IPS DF 6.9 (cell line): ENCODE data around the gene PPP1R12C.

Source experiments
- DNase-seq: peaks from one replicate; pipeline ENCODE4 v3.0.0-alpha.2; 2013; ENCODE audit warnings: low read depth, low spot score
- H3K27ac ChIP-seq: one replicate; pipeline ENCODE4 v1.5.1; 2013; ENCODE audit warnings: low read length, control low read depth
- H3K27me3 ChIP-seq: 2 replicates; pipeline ENCODE4 v1.6.1; 2013; ENCODE audit warnings: mild to moderate bottlenecking, low read length; ENCODE audit not compliant: control insufficient read depth, insufficient read depth
- H3K36me3 ChIP-seq: 2 replicates; pipeline ENCODE4 v1.6.1; 2013; ENCODE audit warnings: low read length; ENCODE audit not compliant: control insufficient read depth, insufficient read depth
- H3K4me1 ChIP-seq: 2 replicates; pipeline ENCODE4 v1.6.1; 2013; ENCODE audit warnings: low read length; ENCODE audit not compliant: control insufficient read depth, insufficient read depth
- H3K4me3 ChIP-seq: 2 replicates; pipeline ENCODE4 v1.5.1; 2013; ENCODE audit warnings: mild to moderate bottlenecking, low read length
- H3K9me3 ChIP-seq: 2 replicates; pipeline ENCODE4 v1.6.1; 2013; ENCODE audit warnings: low read length, inconsistent platforms; ENCODE audit not compliant: control insufficient read depth, insufficient read depth
- WGBS: extraction: QIAGEN DNeasy Blood & Tissue Kit; methylation state at CpG from one replicate; pipeline ENCODE4 v1.1.7; 2013; ENCODE audit warnings: mixed read lengths, missing lambda C conversion rate; ENCODE audit not compliant: insufficient read length, insufficient coverage; 5-methylcytosine and 5-hydroxymethylcytosine counted together

Gene PPP1R12C

GRCh38 chr19:55096061-55096701, 21.3 kb downstream of the PPP1R12C start:
- peaks cover 5% of the 10 kb centered on the region; the same call in 1 of the 2 replicates for H3K4me1 ChIP-seq
- no peak overlapping the region for H3K27ac ChIP-seq
- WGBS = no CpG with 5 or more reads among the region's 23 CpGs
- peaks cover 4% of the 10 kb centered on the region; the same call in 1 of the 2 replicates for H3K36me3 ChIP-seq
- no peak overlapping the region for H3K4me3 ChIP-seq
- no peaks in the 10 kb centered on the region for H3K9me3 ChIP-seq
- H3K27me3 ChIP-seq = no peaks in the 10 kb centered on the region
- no peak for DNase-seq

- Histone ChIP-seq H3K4me3 (no peak overlapping the region), H3K9me3 (no peaks in the 10 kb centered on the region), H3K27ac (no peak overlapping the region), H3K4me1 (peaks cover 5% of the 10 kb centered on the region; the same call in 1 of the 2 replicates), H3K27me3 (no peaks in the 10 kb centered on the region), H3K36me3 (peaks cover 4% of the 10 kb centered on the region; the same call in 1 of the 2 replicates)
- DNase-seq = no peak
- no CpG with 5 or more reads among the region's 23 CpGs for WGBS
Measured at GRCh38 chr19:55095260-55096060, 22.0 kb downstream of the PPP1R12C start.

GRCh38 chr19:55094456-55095259, 22.8 kb downstream of the PPP1R12C start:
- no CpG with 5 or more reads among the region's 32 CpGs for WGBS
- no peak for DNase-seq
- H3K4me1 ChIP-seq = peaks cover 5% of the 10 kb centered on the region; the same call in 1 of the 2 replicates
- H3K9me3 ChIP-seq = no peaks in the 10 kb centered on the region
- H3K27ac ChIP-seq = no peak overlapping the region
- no peak overlapping the region for H3K4me3 ChIP-seq
- no peaks in the 10 kb centered on the region for H3K27me3 ChIP-seq
- H3K36me3 ChIP-seq = peaks cover 4% of the 10 kb centered on the region; the same call in 1 of the 2 replicates

GRCh38 chr19:55092423-55093318, 24.8 kb downstream of the PPP1R12C start:
- peaks cover 11% of the 10 kb centered on the region for H3K4me1 ChIP-seq
- H3K27ac ChIP-seq = no peak overlapping the region
- no peaks in the 10 kb centered on the region for H3K9me3 ChIP-seq
- no peaks in the 10 kb centered on the region for H3K27me3 ChIP-seq
- H3K4me3 ChIP-seq = peak overlapping the region; percentile 28; the same call in 1 of the 2 replicates
- DNase-seq = no peak
- peaks cover 4% of the 10 kb centered on the region; the same call in 1 of the 2 replicates for H3K36me3 ChIP-seq
- no CpG with 5 or more reads among the region's 49 CpGs for WGBS

DNA sequence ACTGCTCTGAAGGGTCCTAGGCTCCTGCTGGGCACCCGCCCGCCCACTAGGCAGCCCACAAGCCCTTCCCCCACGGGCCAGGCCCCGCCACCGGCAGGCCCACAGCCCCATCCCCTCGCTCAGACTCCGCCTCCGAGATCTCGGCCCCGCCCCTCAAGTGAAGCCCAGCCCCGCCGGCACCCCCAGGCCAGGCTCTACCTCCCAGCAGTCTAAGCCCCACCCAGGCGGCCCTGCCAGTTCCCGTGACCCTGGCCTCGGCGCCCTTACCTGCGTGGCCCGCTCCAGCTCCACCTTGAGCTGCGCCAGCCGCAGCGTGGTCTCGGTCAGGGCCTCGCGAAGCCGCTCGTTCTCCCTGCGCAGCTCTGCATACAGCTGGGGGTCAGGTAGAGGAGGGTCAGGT, 25.5 kb downstream of the PPP1R12C start:
- Histone ChIP-seq H3K27ac (no peak overlapping the region), H3K9me3 (no peaks in the 10 kb centered on the region), H3K27me3 (no peaks in the 10 kb centered on the region), H3K4me3 (peak overlapping the region; percentile 28; the same call in 1 of the 2 replicates), H3K4me1 (peaks cover 12% of the 10 kb centered on the region), H3K36me3 (peaks cover 4% of the 10 kb centered on the region; the same call in 1 of the 2 replicates)
- DNase-seq = no peak
- WGBS = no CpG with 5 or more reads among the region's 27 CpGs

DNA sequence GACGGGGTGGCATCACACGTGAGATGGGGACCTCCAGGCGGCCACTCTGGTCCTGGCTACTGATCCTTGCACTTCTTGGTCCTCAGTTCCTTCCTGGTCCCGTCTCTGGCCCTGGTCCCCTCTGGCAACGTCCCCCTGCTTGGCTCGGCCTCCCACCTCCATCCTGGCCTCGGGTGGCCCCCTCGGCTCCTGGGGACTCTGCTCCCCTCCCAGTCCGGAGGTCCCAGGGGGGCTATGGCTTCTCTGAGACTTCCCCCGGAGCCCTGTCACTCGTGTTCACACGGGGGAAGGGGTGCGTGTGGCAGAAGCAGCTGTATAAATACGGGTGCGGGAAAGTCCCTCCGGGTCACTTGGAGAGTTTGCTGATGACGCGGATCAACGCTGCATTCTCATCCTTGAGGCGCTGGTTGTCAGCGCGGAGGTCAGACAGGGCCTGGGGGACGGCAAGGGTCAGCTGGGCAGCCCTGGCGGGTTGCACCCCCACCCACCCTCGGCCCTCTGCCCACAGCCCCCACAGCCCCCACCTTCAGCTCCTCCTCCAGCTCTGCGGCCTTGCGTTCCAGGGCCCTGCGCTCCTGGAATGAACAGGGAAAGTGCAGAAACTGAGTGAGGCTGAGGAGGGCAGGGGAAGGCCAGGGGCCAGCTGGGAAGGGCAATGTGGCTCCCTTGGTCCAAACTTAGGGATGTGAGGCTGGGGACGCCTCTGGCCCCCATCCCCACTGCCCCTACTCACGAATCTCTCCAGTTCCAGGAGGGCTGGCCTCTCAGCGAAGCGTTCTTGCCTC, 26.1 kb downstream of the PPP1R12C start:
- no peaks in the 10 kb centered on the region for H3K9me3 ChIP-seq
- H3K36me3 ChIP-seq = peaks cover 4% of the 10 kb centered on the region; the same call in 1 of the 2 replicates
- H3K27me3 ChIP-seq = no peaks in the 10 kb centered on the region
- H3K4me3 ChIP-seq = no peak overlapping the region
- H3K4me1 ChIP-seq = peaks cover 12% of the 10 kb centered on the region
- DNase-seq = no peak
- WGBS = no CpG with 5 or more reads among the region's 32 CpGs
- no peak overlapping the region for H3K27ac ChIP-seq

DNA sequence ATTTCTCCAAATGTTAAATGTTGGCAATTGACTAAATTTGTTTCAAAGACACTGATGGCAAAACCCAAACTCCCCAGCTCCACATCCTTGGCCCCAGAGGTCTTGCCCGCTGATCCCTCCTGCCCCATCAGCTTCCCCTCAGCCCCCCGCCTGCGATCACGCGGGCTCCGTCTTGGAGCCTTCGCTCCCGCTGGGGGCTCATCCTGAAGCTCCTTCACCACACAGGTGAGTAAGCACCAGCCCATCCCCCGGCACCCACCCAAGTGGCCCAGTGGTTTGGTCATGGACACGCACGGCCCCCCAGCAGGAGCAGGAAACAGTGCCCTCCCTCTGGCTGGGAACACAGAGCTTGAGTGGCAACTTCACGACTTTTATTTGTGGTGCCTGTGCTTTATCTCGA, 26.9 kb downstream of the PPP1R12C start:
- Histone ChIP-seq H3K27ac (no peak overlapping the region), H3K27me3 (peaks cover 4% of the 10 kb centered on the region), H3K4me3 (no peak overlapping the region), H3K9me3 (no peaks in the 10 kb centered on the region), H3K36me3 (0 out of 2 replicates have a peak, but pooled peaks cover 4% of the 10 kb centered on the region), H3K4me1 (peaks cover 14% of the 10 kb centered on the region)
- no peak for DNase-seq
- no CpG with 5 or more reads among the region's 13 CpGs for WGBS

DNA sequence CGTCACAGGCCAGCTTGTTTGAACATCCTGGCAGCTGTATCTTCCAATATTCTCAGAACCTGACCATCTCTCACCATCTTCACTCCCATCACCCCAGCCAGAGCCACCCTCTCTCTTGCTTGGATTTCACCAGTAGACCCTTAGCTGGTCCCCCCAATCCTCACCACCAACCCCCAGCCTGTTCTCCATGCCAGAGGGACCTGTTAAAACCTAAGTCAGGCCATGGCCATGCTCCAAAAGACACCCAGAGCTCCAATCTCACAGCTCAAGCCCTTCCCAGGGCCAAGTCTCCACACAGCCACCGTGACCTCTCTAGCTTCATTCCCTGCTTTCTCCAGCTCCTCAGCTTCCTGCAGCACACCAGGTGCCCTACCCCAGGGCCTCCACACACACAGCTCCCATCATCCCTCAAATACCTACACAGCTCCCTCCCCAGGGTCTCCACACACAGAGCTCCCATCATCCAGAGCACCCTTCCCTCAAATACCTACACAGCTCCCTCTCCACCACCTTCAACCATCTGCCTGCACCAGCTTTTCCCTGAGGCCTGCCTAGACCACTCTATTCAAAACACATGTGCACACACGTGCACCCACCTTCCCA, 28.0 kb downstream of the PPP1R12C start:
- DNase-seq = no peak
- no peak overlapping the region for H3K27ac ChIP-seq
- peaks cover 5% of the 10 kb centered on the region for H3K27me3 ChIP-seq
- H3K4me1 ChIP-seq = peaks cover 14% of the 10 kb centered on the region
- H3K4me3 ChIP-seq = no peak overlapping the region
- H3K9me3 ChIP-seq = no peaks in the 10 kb centered on the region
- H3K36me3 ChIP-seq = no peaks in the 10 kb centered on the region
- WGBS = no CpG with 5 or more reads among the region's 3 CpGs
